Transverse colon (tissue), 4 donors: Measurements from ENCODE around the gene TMEM161B. TPM values are rescaled to one million over a fixed set of nuclear protein-coding genes. Genes with fewer than 3 reads are reported as not detected.

Experiments
- DNase-seq: peaks from one replicate; pipeline ENCODE4 v3.0.0-alpha.2; 2019
- H3K27ac ChIP-seq, 4 donors: fragments of 200-600 bp; sonication (generic); 2 replicates each; pipeline ENCODE4 v1.5.1; 2016 to 2018; ENCODE audit warnings: inconsistent platforms in 4 of 4
- H3K27me3 ChIP-seq: fragments of 200-600 bp; sonication (generic); 2 replicates; pipeline ENCODE4 v1.5.1; 2017; ENCODE audit warnings: inconsistent platforms
- H3K36me3 ChIP-seq, 4 donors: fragments of 200-600 bp; sonication (generic); 2 replicates each; pipeline ENCODE4 v1.5.1; 2017 to 2019; ENCODE audit warnings: inconsistent platforms in 4 of 4
- H3K4me1 ChIP-seq, 4 donors: fragments of 200-600 bp; sonication (generic); 2 replicates each; pipeline ENCODE4 v1.5.1; 2017 to 2020; ENCODE audit warnings: inconsistent platforms in 4 of 4
- H3K4me3 ChIP-seq, 4 donors: fragments of 200-600 bp; sonication (generic); 1 replicate in 1 of 4; 2 replicates in 3 of 4; pipeline versions ENCODE4 v1.5.1 to v1.6.1; 2017 to 2019; ENCODE audit warnings: inconsistent platforms in 4 of 4
- H3K9me3 ChIP-seq, 2 donors: fragments of 200-600 bp; sonication (generic); 2 replicates each; pipeline ENCODE4 v1.5.1; 2017 to 2019; ENCODE audit warnings: inconsistent platforms in 2 of 2
- EP300 ChIP-seq: sonication (generic); formaldehyde crosslinking; IDR thresholded peaks from one replicate; pipeline ENCODE4 v1.6.1; 2017; ENCODE audit warnings: antibody characterized with exemption, low read depth
- POLR2A ChIP-seq: fragments of 450-650 bp; IDR thresholded peaks from one replicate; pipeline ENCODE4 v1.6.1; 2016; ENCODE audit warnings: antibody characterized with exemption, mild to moderate bottlenecking, moderate library complexity
- POLR2AphosphoS5 ChIP-seq, 3 donors: sonication (generic); formaldehyde crosslinking; IDR thresholded peaks; one replicate each; pipeline ENCODE4 v1.6.1; 2016; ENCODE audit warnings: antibody characterized with exemption in 3 of 3
- WGBS, 2 donors: methylation state at CpG; one replicate each; pipeline ENCODE4 v1.1.5; 2018; ENCODE audit warnings: low coverage in 1 of 2; 5-methylcytosine and 5-hydroxymethylcytosine counted together
- in situ Hi-C, 4 donors: fragments of 200-750 bp; cut with MboI; loops; one replicate each; pipeline versions ENCODE4 v1.15.0 to v1.15.1; 2017; ENCODE audit warnings: low sequenced_read_pairs in 3 of 4, low pct_ligation_motif_present in 1 of 4, low pct_unique_long_range_greater_than_20kb in 1 of 4
- intact Hi-C: fragments of 100-400 bp; cut with DNase I; formaldehyde crosslinking; loops from one replicate; pipeline ENCODE4 v1.15.1; 2023; ENCODE audit warnings: low total_unique reads
- total RNA-seq, 4 donors: library from RNA; depleted of rRNA; stranded (reverse); fragments of >200 nt; gene quantifications; one replicate each; pipeline ENCODE4 v1.1.0, GENCODE V29; 2016
- TF ChIP-seq, protein P1 (sequence below), 5 experiments: fragments of 200-600 bp in 3 of 5; fragments of 450-650 bp in 2 of 5; sonication (generic) in 3 of 5; IDR thresholded peaks; 1 replicate in 2 of 5; 2 replicates in 3 of 5; pipeline ENCODE4 v1.5.1; 2016 to 2017; ENCODE audit warnings: antibody characterized with exemption in 5 of 5, inconsistent platforms in 3 of 5, mild to moderate bottlenecking in 2 of 5, moderate library complexity in 1 of 5

TMEM161B gene
- total RNA-seq, 4 donors from 2014 or later, result 19.5 to 40.8 (median 27.0) TPM

DNA sequence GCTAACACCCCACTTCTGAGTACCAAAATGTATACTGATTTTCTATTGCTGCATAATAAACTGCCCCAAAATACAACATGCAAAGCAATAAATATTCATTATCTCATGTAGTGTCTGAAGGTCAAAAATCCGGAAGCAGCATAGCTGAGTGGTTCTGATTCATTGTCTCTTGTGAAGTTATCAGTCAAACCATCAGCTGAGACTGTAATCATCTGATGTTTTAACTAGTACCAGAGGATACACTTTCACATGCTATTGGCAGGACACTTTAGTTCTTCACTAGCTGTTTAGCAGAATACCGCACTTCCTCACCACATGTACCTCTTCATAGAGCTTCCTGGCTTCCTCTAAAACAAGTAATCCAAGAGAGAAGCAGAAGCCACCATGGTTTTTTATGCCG is 12.7 kb upstream of the TMEM161B start:
- WGBS, 2 donors, result 87% methylated on average over 3 of the region's 3 CpGs
- DNase-seq, result no peak
- Histone ChIP-seq H3K9me3 (no peaks in the 10 kb centered on the region), H3K27me3 (no peaks in the 10 kb centered on the region), H3K36me3 (peaks cover 0 to 6% (median under 1%) of the 10 kb centered on the region in 4 donors), H3K4me1 (no peaks in the 10 kb centered on the region), H3K27ac (no peak overlapping the region), H3K4me3 (no peak overlapping the region)
- intact Hi-C loops (no loop called here), in situ Hi-C loops (no loop called here)
- no peak for TF ChIP-seq EP300
- no peak for TF ChIP-seq POLR2AphosphoS5 (IDR thresholded peaks at IDR 0.05)
- no peak for TF ChIP-seq POLR2A
- TF ChIP-seq, protein P1, sequence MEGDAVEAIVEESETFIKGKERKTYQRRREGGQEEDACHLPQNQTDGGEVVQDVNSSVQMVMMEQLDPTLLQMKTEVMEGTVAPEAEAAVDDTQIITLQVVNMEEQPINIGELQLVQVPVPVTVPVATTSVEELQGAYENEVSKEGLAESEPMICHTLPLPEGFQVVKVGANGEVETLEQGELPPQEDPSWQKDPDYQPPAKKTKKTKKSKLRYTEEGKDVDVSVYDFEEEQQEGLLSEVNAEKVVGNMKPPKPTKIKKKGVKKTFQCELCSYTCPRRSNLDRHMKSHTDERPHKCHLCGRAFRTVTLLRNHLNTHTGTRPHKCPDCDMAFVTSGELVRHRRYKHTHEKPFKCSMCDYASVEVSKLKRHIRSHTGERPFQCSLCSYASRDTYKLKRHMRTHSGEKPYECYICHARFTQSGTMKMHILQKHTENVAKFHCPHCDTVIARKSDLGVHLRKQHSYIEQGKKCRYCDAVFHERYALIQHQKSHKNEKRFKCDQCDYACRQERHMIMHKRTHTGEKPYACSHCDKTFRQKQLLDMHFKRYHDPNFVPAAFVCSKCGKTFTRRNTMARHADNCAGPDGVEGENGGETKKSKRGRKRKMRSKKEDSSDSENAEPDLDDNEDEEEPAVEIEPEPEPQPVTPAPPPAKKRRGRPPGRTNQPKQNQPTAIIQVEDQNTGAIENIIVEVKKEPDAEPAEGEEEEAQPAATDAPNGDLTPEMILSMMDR (IDR thresholded peaks at IDR 0.05), result no peak

- Histone ChIP-seq H3K36me3 (peaks cover 0 to 11% (median 4%) of the 10 kb centered on the region in 4 donors), H3K27ac (no peak overlapping the region), H3K9me3 (no peaks in the 10 kb centered on the region), H3K4me3 (no peak overlapping the region), H3K4me1 (no peaks in the 10 kb centered on the region), H3K27me3 (no peaks in the 10 kb centered on the region)
- no peak for TF ChIP-seq POLR2A
- TF ChIP-seq POLR2AphosphoS5 (IDR thresholded peaks at IDR 0.05), result no peak
- TF ChIP-seq, protein P1 (IDR thresholded peaks at IDR 0.05), result no peak
- TF ChIP-seq EP300, result no peak
- no peak for DNase-seq
- in situ Hi-C loops, result no loop called here
- intact Hi-C loops, result no loop called here
- WGBS, 2 donors, result 91% methylated on average over 1 of the region's 1 CpG; no CpG with 5 or more reads in 1 of the 2 donors
These were observed 10.9 kb upstream of the TMEM161B start for GRCh38 chr5:88279584-88279983.

DNA sequence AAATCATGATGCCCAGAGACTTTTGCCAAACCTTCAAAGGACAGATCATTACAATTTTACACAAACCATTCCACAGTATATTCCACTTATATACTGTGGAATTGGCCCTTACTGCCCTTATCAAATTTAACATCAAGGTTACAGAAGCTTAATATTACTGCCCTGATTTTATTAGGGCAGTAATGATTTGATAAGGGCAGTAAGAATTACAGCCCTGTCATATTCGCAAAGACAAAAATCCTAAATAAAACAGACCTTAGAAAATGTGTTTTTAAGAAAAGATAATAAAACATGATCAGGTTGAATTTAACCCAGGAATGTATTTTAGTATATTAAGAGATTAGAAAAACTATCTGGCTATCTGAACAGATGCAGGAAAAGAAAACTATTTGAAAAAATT is 7.7 kb upstream of the TMEM161B start:
- Histone ChIP-seq H3K9me3 (no peaks in the 10 kb centered on the region), H3K27ac (no peak overlapping the region), H3K27me3 (no peaks in the 10 kb centered on the region), H3K4me1 (no peaks in the 10 kb centered on the region), H3K36me3 (peaks cover 0 to 7% (median 3%) of the 10 kb centered on the region in 4 donors), H3K4me3 (no peak overlapping the region)
- TF ChIP-seq, protein P1 (IDR thresholded peaks at IDR 0.05), result no peak
- no peak for TF ChIP-seq EP300
- TF ChIP-seq POLR2AphosphoS5 (IDR thresholded peaks at IDR 0.05), result no peak
- TF ChIP-seq POLR2A, result no peak
- 93 to 100% methylated on average over 1 of the region's 1 CpG for WGBS, 2 donors
- intact Hi-C loops (no loop called here), in situ Hi-C loops (no loop called here)
- no peak for DNase-seq

DNA sequence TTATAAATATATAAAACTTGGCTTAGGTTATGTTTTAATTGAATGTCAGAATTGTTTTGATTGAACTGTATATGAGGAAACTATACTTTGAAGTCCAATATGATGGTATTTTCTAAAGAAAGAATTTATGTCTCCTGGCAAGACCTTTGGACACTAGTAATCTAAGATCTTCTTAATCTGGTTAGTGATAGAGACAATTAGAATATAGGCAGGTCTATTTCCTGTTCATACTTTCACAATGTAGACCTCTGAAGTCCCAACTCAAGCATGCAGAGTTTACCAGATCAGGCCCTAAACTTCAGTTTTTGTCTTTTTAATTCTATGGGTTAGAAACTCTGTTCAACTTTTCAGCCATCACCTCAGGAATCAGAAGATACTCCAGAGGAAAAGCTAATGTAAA is 6.9 kb upstream of the TMEM161B start:
- H3K27me3 ChIP-seq, result no peaks in the 10 kb centered on the region
- intact Hi-C loops (no loop called here), in situ Hi-C loops (no loop called here)
- H3K27ac ChIP-seq, result no peak overlapping the region
- TF ChIP-seq POLR2AphosphoS5 (IDR thresholded peaks at IDR 0.05), result no peak
- no peak for TF ChIP-seq POLR2A
- no peak for TF ChIP-seq EP300
- TF ChIP-seq, protein P1 (IDR thresholded peaks at IDR 0.05), result no peak
- DNase-seq, result no peak
- peaks cover 0 to 7% (median 3%) of the 10 kb centered on the region in 4 donors for H3K36me3 ChIP-seq
- H3K4me3 ChIP-seq, result no peak overlapping the region
- no peaks in the 10 kb centered on the region for H3K9me3 ChIP-seq
- peaks cover 0 to 5% (median 1%) of the 10 kb centered on the region in 4 donors for H3K4me1 ChIP-seq
